Mesothelial cell of epicardium (in vitro differentiated cells): ENCODE data around the gene SMYD1. TPM values are rescaled to one million over a fixed set of nuclear protein-coding genes. Genes with fewer than 3 reads are reported as not detected.

Experiments
- DNase-seq, 2 experiments: peaks; one replicate each; pipeline ENCODE4 v3.0.0; 2021; ENCODE audit warnings: low spot score in 2 of 2; ENCODE audit not compliant: unreplicated experiment in 2 of 2
- H3K27ac Mint-ChIP-seq: 2 replicates; pipeline ENCODE4 v1.8.0; 2021; ENCODE audit warnings: mixed read lengths
- H3K27me3 Mint-ChIP-seq: 2 replicates; pipeline ENCODE4 v1.8.0; 2021; ENCODE audit warnings: low read depth, mixed read lengths
- H3K36me3 Mint-ChIP-seq: 2 replicates; pipeline ENCODE4 v1.8.0; 2021; ENCODE audit warnings: mixed read lengths
- H3K4me1 Mint-ChIP-seq: 2 replicates; pipeline ENCODE4 v1.8.0; 2021; ENCODE audit warnings: mixed read lengths
- H3K4me3 Mint-ChIP-seq: 2 replicates; pipeline ENCODE4 v1.8.0; 2021; ENCODE audit warnings: mild to moderate bottlenecking, moderate library complexity, mixed read lengths
- H3K9me3 Mint-ChIP-seq: 2 replicates; pipeline ENCODE4 v1.8.0; 2021; ENCODE audit warnings: mixed read lengths
- CTCF ChIP-seq: fragments of 200-600 bp; sonication (generic); IDR thresholded peaks from one replicate; pipeline ENCODE4 v1.5.0; 2021; ENCODE audit warnings: antibody characterized with exemption; ENCODE audit not compliant: unreplicated experiment
- total RNA-seq: library from RNA; stranded (reverse); gene quantifications from 3 replicates; pipeline ENCODE4 v1.2.1, GENCODE V29; 2021

Gene SMYD1
- total RNA-seq, 1 donor from 2014 or later: not detected

DNA sequence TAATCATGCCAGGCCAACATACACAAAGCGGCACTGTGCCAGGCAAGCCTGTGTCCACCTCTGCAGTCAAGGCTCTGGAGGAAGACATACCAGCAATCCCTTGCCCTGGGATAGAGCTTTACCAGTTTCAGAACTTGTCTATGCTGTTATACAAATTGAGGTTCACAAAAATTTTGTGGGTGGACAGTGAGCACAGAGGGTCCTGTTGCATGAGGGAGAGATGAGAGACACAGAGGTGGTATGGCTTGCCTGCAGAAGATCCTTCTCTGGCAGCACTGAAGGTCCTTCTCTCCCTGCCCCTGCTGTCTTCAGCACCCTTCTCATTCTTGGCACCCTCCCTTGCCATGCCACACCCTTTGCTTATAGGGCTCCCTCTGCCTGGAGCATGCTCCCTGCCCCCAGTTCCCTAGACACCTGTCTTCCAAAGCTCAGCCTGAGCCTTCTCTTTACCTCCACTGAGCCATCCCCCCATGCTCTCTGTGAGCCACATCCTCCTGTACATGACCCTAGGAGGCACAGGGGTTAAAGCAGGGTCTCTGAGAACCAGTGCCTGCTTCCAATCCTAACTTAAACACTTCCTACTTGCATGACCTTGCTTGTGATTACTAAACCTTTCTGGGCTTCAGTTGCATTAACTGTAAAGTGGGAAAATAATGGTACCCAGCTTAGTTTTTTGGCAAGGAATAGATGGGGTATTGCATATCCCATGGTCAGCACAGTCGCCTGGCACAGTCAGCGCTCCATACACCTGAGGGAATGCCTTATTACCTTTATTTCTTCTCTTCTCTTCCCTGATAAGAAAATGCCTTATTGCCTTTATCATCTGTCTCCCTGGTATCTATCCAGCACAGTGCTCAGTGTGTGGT lies 59.4 kb downstream of the SMYD1 start:
- Mint-ChIP-seq H3K27ac (no peak overlapping the region), H3K36me3 (no peaks in the 10 kb centered on the region), H3K4me3 (no peak overlapping the region), H3K4me1 (no peaks in the 10 kb centered on the region), H3K27me3 (peaks cover 67% of the 10 kb centered on the region), H3K9me3 (no peaks in the 10 kb centered on the region)
- DNase-seq: no peak
- TF ChIP-seq CTCF: no peak

- Mint-ChIP-seq H3K27me3 (peaks cover 62% of the 10 kb centered on the region), H3K27ac (no peak overlapping the region), H3K4me3 (no peak overlapping the region), H3K4me1 (no peaks in the 10 kb centered on the region), H3K36me3 (no peaks in the 10 kb centered on the region), H3K9me3 (no peaks in the 10 kb centered on the region)
- DNase-seq: no peak
- TF ChIP-seq CTCF: no peak
These were observed 59.9 kb downstream of the SMYD1 start for GRCh38 chr2:88127638-88127887.

DNA sequence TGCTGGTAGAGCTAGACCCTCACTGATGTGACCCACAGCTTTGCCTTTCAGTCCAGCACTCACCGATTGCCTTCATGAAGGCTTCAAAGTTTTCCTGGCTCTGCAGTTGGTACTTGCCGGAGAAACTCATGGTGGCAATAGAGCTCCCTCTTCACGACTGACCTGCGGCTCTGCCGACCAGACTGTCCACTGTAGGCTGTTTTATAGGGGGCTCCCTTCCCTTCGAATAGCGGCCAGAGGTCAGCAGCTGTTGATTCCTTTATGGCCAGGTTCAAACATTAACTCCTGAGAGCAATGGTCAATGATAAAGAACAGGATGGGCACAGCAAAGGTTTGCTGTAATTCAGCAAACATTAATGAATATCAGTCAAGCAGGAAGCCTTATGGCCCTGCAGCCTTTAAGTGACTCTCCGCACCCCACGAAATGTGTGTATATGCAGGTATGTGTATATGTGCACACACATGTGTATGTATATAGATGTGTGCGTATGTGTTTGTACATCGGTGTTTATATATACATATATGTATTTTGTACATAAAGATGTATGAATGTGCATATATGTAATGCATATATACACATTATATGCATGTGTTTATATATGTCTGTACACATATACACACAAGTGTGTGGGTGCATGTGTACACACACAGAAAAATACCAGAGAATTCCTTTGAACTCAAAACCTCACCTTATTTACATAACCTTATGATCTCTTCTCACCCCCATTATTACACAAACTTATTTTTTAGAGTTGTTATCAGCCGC lies 60.4 kb downstream of the SMYD1 start, which contains the start of gene FABP1:
Gene FABP1 (minus strand): TSS at position 175 of the 766 bp plus-strand sequence. CDS start 45 bp downstream, at position 130.
- no peak for TF ChIP-seq CTCF
- Mint-ChIP-seq H3K27ac (no peak within 1 kb of the TSS), H3K9me3 (no peaks in the 10 kb centered on the region), H3K27me3 (peaks cover 60% of the 10 kb centered on the region), H3K4me1 (no peaks in the 10 kb centered on the region), H3K4me3 (no peak within 1 kb of the TSS), H3K36me3 (no peaks in the 10 kb centered on the region)
- DNase-seq: no peak

DNA sequence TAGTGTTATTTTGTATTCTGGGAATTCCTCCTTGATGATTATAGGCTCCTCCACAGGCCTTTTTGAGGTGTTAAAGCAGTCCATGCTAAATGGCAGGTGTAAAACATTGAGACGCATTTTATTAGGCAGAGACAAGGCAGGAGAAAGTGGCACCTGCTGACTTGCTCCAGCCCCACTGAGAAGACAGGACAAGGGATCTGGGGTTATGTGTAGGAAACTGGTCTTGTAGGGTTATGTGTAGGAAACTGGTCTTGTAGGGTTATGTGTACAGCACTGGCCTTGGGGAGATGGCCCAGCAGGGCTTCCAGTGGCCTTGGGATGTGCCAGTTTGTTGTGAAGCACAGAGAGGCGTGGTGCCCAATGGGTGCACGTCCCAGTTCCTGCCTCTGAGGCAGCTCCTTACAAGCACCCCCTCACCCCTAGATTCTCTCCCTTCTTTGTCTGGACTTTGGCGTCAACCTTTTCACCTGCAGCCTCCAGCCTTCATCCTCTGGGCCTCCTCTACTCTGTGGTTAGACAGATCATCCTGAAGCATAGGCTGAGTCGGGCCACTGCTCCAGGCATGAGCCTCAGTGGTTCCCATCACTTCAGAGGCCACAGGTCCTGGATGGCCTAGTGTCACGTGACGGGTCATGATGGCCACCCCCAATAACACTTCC lies 61.2 kb downstream of the SMYD1 start:
- no peak for DNase-seq
- no peaks in the 10 kb centered on the region for H3K4me1 Mint-ChIP-seq
- no peak overlapping the region for H3K27ac Mint-ChIP-seq
- peaks cover 58% of the 10 kb centered on the region for H3K27me3 Mint-ChIP-seq
- no peaks in the 10 kb centered on the region for H3K36me3 Mint-ChIP-seq
- no peak for TF ChIP-seq CTCF
- no peak overlapping the region for H3K4me3 Mint-ChIP-seq
- H3K9me3 Mint-ChIP-seq: no peaks in the 10 kb centered on the region

DNA sequence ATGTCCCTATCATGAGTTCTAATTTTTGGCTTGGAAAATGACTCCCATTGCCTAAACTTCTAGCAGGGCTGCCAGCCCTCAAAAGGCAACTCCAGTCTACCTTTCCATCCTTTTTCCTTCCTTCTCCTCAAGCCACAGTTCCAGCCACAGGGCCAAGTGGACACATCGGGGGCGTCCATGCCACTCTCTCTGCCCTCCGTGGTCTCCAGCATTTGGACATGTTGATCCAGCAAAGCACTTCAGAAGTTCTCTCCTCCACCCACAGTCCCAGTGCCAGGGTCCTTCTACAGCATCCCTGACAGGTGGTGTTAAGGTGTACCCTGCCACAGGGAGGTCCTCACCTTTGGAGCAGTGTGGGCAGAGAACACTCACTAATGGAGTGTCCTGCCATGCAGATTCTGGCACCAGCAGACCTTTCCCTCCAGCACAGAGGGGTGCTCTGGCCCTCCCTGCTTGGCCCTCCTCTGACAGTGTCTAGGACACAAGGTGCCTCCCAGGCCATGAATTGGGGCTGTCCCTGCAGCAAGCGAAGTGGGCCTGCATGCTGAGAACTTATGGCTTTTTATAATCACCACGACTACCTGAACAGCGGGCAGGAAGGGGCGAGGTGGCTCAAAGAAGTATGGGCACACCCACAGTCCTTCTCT lies 61.8 kb downstream of the SMYD1 start:
- H3K9me3 Mint-ChIP-seq: no peaks in the 10 kb centered on the region
- no peak overlapping the region for H3K4me3 Mint-ChIP-seq
- peaks cover 57% of the 10 kb centered on the region for H3K27me3 Mint-ChIP-seq
- no peaks in the 10 kb centered on the region for H3K4me1 Mint-ChIP-seq
- TF ChIP-seq CTCF: no peak
- no peak overlapping the region for H3K27ac Mint-ChIP-seq
- no peak for DNase-seq
- H3K36me3 Mint-ChIP-seq: no peaks in the 10 kb centered on the region
